Ureter (tissue), 1 donor: ENCODE results near the gene UTS2R. TPM values are rescaled to one million over a fixed set of nuclear protein-coding genes. Genes with fewer than 3 reads are reported as not detected.

Experiments used
- DNase-seq: peaks from one replicate; pipeline ENCODE4 v3.0.0-alpha.2; 2020; ENCODE audit warnings: low spot score
- total RNA-seq: library from RNA; stranded (reverse); gene quantifications from one replicate; pipeline ENCODE4 v1.2.4, GENCODE V29; 2023
- donor health status: DM: yes; HTN: yes; CAD: no.

UTS2R gene
- total RNA-seq: not detected

DNA sequence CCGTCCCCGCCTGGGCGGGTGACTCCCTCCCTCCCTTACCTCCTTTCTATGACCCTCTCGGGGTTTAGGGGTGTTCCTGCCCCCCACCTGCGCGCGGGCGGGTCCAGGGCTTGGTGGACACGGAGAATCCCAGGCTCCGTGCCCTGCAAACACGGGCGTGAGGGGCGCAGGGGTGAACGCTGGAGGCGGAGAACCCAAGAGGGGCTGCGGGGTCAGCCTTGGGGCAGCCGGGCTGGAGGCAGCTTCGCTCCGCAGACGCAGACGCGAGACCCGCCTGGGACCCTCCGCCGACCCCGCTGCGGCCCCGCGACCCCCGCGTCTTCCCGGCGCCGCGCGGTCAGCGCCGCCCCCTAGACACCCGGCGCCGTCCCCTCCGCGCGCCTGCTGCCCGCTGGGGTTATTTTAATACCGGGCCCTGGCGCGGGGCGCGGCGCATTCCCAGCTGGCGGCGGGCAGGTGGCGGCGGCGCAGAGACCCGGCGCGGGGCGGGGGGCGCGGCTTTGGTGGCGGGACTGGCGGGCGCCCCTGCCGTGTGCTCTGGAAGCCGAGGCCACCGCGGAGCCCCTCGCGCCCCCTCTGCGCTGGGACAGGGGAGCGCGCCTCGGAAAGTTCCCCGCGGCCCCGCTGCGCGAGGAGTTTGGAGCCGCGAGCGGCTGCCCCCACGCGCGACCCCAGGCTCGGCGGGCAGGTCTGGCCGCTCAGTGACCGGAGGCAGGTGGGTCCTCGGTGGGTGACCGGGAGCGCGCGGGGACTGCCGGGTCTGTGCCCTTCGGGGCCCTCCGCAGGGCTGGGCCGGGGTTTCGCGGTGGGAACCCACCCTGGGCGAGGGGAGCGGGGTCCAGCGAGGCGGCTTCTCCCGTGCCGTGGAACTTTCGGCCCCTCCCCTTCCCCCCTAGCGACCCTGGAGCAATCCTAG lies at the start of gene UTS2R:
Gene UTS2R, plus strand, starts transcription at position 433 of the 916 bp plus-strand sequence. CDS start 2,560 bp downstream, outside the sequence.
- no peak for DNase-seq

- no peak for DNase-seq
Observed at GRCh38 chr17:82321947-82322466, 49.6 kb upstream of the UTS2R start.

GRCh38 chr17:82322526-82323453 lies 48.8 kb upstream of the UTS2R start:
- DNase-seq: no peak

DNA sequence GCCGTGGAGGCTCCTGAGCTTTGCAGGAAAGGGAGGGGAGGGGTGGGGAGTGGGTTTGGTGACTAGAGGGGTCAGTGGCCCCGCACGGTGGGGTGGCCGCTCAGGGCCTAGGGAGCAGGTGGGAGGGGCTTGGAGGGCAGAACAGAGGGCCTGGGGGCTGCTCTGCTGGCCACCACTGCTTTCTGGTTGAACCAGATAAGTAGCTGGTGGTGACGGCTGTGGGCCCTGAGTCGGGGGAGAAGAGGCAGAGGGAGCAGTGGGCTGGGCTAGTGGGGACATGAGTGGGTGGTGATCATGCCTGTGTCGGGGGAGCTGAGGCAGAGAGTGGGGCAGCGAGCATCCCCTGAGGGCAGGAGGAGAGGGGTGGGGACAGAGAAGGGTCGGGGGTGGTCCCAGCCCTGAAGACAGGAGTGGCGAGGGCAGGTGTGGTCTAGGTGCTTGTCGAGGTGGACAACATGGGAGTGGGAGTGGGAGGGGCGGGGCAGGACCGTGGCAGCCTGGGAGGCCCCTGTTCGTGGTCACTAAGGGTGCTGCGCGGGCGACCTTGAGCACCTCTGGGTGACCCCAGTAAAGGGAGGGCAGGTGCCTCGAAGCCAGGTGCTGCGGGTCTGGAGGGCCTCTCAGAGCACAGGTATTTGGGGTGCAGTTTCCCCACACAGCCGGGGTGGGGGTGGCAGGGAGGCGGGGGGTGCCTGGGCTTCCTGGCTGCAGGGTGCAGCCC lies 47.9 kb upstream of the UTS2R start:
- DNase-seq: no peak

GRCh38 chr17:82324566-82325285 lies 46.8 kb upstream of the UTS2R start:
- DNase-seq: peak; percentile 42

- DNase-seq: no peak
Observed at GRCh38 chr17:82325286-82326180, 46.0 kb upstream of the UTS2R start.

DNA sequence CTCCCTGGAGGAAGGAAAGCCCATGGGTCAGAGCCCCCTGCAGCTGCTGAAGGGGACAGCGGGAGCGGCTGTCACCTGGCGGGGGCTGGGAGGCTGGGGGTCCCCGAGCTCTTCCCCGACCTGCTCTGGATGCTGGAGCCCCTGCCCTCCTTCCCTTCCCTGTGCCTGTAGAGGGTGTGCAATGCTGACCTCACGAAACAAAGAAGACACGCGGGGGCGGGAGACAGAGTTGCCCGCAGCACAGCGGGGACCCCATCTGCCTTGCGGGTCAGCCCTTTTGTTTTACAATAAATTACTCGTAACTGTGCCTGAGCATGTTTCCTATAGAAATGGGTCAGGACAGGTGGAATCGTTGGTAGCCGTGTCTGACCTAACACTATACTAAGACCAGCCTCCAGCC lies 44.3 kb upstream of the UTS2R start:
- no peak for DNase-seq

DNA sequence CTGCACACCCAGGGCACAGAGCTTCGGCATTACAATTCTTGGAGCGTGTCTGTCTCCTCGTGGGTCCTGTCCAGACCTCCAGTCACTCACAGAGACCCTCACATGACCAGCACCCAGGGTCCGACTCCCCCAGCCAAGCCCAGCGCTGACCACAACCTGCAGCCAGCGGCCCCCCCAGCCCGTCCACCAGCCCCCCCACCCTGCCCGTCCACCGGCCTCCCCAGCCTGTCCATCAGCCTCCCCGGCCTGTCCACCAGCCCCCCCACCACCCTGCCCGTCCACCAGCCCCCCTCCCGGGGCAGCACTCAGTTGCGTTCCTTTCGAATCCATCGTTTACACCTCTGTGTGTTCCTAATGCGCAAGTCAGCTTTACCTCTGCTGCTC lies 43.8 kb upstream of the UTS2R start:
- no peak for DNase-seq

- no peak for DNase-seq
Observed at GRCh38 chr17:82328141-82328993, 43.2 kb upstream of the UTS2R start.

- no peak for DNase-seq
Observed at GRCh38 chr17:82328994-82329507, 42.5 kb upstream of the UTS2R start.

GRCh38 chr17:82329683-82330321 lies 41.8 kb upstream of the UTS2R start:
- DNase-seq: no peak

- no peak for DNase-seq
Observed at GRCh38 chr17:82330322-82331239, 41.0 kb upstream of the UTS2R start.

GRCh38 chr17:82331345-82331939 lies 40.1 kb upstream of the UTS2R start:
- DNase-seq: no peak

DNA sequence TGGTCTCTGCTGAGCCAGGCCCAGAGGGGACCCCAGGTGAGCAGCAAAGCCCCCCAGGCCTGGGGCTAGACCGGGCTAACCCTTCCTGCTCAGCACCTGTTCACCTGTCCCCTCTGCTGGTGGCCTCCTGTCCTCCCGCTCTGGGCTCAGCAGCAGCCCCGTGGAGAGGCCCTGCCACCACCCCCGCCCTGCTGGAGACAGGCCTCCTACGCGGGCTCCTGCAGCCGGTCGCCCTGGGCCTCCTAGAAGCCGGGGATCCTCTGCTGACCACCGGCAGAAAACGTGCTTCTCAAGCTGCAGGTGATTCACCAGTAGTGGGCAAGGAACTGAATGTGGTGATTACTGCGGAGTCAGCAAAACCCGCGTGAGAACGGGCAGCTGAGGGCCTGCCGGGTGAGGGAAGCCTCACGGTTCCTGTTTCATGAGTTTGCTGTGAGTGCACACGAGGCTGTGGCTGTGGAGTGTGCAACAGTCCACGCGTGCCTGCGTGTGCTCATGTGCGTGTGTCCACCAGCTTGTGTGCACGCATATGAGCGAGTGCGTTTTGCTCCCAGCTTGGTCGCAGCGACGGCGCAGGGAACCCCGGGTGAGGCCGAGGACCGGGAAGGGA lies 38.8 kb upstream of the UTS2R start:
- DNase-seq: no peak

GRCh38 chr17:82333279-82334171 lies 38.0 kb upstream of the UTS2R start, which contains the start of gene SECTM1:
Gene SECTM1, minus strand, starts transcription at chr17:82333766. Its CDS starts 6,526 bp downstream, at chr17:82327240.
- no peak for DNase-seq
